ENCODE results near the gene LIMK2. TPM values are rescaled to one million over a fixed set of nuclear protein-coding genes. Genes with fewer than 3 reads are reported as not detected.
"Not testable (repeated sequence)": the region's sequence is repeated elsewhere in the genome, so short reads cannot be mapped to it uniquely, and the experiment has no call there.

The LIMK2 gene
- total RNA-seq, 2 donors from 2014 or later: 7.5 to 9.8 TPM

DNA sequence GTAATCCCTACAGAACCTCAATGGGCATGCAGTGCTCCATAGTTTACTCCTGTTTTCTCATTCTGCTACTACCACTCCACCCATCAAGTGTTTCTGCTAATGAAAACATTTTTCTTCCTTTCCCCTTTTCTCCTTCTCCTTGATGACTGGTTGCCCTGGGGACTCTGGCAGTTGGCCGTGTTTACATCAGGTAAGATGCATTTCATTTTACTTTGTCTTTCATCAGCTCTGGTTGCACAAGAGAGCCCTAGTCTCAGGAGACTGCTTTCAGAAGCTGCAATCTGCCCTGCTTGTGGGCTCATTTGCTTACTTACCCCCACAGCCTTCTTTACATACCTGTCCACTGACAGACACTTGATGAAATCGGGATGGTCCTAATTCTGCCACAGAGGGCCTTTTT lies 19.6 kb upstream of the LIMK2 start:
- Histone ChIP-seq H3K27me3 (no peaks in the 10 kb centered on the region), H3K9me3 (no peaks in the 10 kb centered on the region), H3K27ac (no peak overlapping the region), H3K4me3 (no peak overlapping the region), H3K36me3 (peaks cover 23% of the 10 kb centered on the region), H3K4me1 (no peaks in the 10 kb centered on the region)
- no peak for DNase-seq (ENCODE audit: low spot score)
- TF ChIP-seq, protein P1, sequence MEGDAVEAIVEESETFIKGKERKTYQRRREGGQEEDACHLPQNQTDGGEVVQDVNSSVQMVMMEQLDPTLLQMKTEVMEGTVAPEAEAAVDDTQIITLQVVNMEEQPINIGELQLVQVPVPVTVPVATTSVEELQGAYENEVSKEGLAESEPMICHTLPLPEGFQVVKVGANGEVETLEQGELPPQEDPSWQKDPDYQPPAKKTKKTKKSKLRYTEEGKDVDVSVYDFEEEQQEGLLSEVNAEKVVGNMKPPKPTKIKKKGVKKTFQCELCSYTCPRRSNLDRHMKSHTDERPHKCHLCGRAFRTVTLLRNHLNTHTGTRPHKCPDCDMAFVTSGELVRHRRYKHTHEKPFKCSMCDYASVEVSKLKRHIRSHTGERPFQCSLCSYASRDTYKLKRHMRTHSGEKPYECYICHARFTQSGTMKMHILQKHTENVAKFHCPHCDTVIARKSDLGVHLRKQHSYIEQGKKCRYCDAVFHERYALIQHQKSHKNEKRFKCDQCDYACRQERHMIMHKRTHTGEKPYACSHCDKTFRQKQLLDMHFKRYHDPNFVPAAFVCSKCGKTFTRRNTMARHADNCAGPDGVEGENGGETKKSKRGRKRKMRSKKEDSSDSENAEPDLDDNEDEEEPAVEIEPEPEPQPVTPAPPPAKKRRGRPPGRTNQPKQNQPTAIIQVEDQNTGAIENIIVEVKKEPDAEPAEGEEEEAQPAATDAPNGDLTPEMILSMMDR (IDR thresholded peaks at IDR 0.05): no peak

DNA sequence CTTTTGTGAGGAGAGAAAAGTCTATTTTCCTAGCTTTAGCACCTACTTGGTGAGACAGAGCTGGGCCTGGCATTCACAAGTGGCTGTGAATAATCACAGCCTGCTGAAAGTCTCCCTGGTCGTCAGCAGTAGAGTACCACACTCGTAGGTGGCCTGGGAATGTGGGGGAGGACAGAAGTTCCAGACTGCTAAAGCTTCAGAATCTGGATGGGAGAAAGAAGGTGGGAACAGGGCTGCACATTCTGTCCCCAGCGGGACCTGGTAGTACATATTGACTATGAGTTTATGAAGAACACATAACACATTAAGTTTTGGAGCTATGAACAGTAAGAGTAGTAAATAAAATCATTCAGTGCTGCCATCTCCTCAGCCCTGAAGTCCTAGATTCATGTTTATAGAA lies 19.0 kb upstream of the LIMK2 start:
- Histone ChIP-seq H3K4me3 (no peak overlapping the region), H3K36me3 (peaks cover 26% of the 10 kb centered on the region), H3K27me3 (no peaks in the 10 kb centered on the region), H3K9me3 (no peaks in the 10 kb centered on the region), H3K27ac (no peak overlapping the region), H3K4me1 (no peaks in the 10 kb centered on the region)
- no peak for DNase-seq (ENCODE audit: low spot score)
- TF ChIP-seq, protein P1 (IDR thresholded peaks at IDR 0.05): no peak

DNA sequence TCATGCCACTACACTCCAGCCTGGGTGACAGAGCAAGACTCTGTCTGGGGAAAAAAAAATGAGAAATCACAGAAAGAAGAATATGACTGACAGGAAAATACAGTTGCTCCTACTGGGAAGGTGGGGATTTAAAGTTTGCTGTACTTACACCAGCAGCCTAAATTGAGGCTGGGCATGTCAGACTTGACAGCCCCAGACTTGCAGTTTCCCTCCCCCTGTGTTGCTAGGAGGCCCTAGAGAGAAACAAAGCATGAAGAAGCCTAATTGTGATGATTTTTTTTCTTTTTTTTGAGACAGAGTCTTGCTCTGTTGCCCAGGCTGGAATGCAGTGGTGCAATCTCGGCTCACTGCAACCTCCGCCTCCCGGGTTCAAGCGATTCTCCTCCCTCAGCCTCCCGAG lies 17.4 kb upstream of the LIMK2 start:
- H3K9me3 ChIP-seq; H3K27me3 ChIP-seq; H3K27ac ChIP-seq; H3K4me1 ChIP-seq; H3K4me3 ChIP-seq; DNase-seq (ENCODE audit: low spot score): not testable (repeated sequence)
- peaks cover 33% of the 10 kb centered on the region for H3K36me3 ChIP-seq

DNA sequence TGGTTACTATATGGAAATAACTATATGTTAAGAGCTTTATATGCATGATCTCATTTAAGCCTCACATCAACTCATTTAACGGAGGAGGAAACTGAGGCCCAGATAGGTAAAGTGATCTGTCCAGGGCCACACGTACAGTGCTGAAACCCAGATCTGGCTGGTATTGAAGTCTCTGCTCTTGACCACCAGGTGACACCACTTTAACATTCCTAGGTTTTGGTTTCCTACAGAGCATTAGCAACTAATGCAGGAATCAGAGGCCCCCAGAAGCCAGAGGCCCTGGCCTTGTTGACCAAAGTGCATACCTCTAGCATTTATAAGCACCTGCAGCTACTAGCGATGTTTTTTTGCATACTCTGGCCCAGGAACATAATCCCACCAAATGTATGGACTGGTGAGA lies 12.9 kb upstream of the LIMK2 start:
- no peak for DNase-seq (ENCODE audit: low spot score)
- no peaks in the 10 kb centered on the region for H3K9me3 ChIP-seq
- no peaks in the 10 kb centered on the region for H3K27me3 ChIP-seq
- H3K4me3 ChIP-seq: no peak overlapping the region
- H3K27ac ChIP-seq: no peak overlapping the region
- H3K4me1 ChIP-seq: no peaks in the 10 kb centered on the region
- peaks cover 67% of the 10 kb centered on the region for H3K36me3 ChIP-seq
- TF ChIP-seq, protein P1 (IDR thresholded peaks at IDR 0.05): peak in 1 of 2 donors; percentile 33

DNA sequence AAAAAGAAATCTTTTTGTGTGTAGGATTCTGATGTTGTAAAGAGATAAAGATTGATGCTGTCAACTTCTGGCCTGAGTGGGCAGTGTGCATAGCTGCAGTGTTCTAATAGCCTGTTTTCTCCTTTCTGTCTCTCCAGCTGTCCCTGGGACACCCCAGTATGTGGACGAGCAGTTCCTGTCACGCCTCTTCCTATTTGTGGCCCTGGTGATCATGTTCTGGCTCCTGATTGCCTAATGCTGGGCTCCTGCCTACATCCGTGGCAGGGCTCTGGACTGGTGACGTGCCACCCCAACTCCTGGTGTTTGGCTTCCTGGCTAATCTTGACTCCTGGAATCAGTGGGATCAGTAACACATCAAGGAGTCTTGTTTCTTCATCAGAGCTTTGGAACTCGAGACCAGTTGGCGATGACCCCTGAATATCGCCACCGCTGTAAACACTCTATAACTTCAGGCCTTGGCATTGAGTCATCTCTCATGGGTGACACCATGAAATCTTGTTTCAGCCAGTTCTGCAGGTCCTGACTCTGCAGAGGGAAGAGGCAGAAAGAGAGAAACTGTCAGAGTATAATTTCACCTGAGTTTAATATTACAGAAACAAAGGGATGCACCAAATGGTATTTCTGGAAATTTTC lies 7.6 kb upstream of the LIMK2 start:
- not testable (repeated sequence) for H3K9me3 ChIP-seq; H3K27ac ChIP-seq; H3K27me3 ChIP-seq; H3K4me3 ChIP-seq; DNase-seq (ENCODE audit: low spot score)
- H3K4me1 ChIP-seq: peaks cover 0 to 15% of the 10 kb centered on the region in 2 donors
- peaks cover 50% of the 10 kb centered on the region for H3K36me3 ChIP-seq

DNA sequence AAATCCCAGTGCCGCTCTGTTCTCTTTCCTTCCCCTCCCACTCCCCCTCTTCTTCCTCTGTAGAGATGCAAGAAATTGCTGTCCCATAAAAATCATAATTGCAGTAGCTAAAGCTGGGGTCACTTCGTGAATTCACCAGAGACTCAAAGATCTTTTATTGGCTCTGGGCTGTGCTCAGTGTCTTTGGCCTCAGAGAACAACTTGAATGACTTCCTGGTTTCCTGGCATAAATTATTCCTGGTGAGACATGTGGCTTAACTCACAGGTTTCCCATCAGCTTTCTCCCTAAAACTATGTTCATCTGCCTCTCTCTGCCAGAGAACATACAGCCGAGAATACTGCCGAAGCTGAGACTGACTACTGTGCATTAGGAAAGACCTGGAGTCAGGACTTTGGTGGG lies 7.0 kb upstream of the LIMK2 start:
- H3K27me3 ChIP-seq; H3K27ac ChIP-seq; DNase-seq (ENCODE audit: low spot score); H3K4me3 ChIP-seq; H3K9me3 ChIP-seq: not testable (repeated sequence)
- H3K4me1 ChIP-seq: peaks cover 0 to 16% of the 10 kb centered on the region in 2 donors
- H3K36me3 ChIP-seq: peaks cover 44% of the 10 kb centered on the region

DNA sequence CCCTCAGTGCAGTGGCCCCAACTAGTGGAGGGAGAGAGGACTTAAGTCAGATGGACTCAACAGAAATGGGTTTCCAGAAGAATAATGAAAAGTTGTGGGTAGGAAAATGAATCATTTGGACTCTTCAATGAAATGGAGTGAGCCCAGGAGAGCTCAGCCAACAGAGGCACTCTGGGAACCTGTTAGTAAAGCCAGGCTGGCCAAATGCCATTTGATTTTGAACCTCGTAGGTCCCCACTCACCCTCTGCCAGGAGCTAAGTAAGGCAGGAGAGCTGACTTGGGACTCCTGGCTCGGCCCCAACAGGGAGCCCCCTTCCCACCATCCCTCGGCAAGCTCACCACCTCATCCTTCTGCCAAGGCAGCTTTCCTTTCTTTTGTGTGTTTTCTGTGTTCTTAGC lies 5.6 kb upstream of the LIMK2 start:
- not testable (repeated sequence) for H3K9me3 ChIP-seq; H3K4me3 ChIP-seq; H3K27me3 ChIP-seq; H3K27ac ChIP-seq; DNase-seq (ENCODE audit: low spot score)
- H3K4me1 ChIP-seq: peaks cover 0 to 30% of the 10 kb centered on the region in 2 donors
- peaks cover 33% of the 10 kb centered on the region for H3K36me3 ChIP-seq
